HG03064 (cell line): ENCODE measurements around the gene LSM11.

ENCODE experiments used
- ATAC-seq: cut with Tn5 transposase; IDR thresholded peaks from one replicate; pipeline ENCODE4 v1.9.1; 2021; ENCODE audit warnings: low read depth; ENCODE audit not compliant: unreplicated experiment

LSM11 gene

DNA sequence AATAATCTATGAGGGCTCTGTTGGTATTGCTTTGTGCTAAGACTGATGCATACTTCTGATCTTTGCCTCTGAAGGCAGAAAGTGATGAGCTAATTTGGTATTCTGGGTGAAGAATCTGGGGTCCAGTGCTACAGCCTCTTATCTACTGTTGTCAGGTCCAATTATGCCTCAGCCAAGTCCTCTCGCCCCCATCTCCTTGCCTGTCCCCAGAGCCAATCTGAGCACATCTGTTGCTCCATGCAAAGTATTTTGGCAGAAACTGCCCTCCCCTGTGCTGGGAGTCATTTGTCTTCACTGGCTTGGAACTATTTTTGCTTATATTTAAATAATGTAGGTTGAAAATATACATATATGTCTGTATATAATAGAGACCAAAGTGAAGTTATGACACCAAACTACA, 23.4 kb downstream of the LSM11 start:
- no peak for ATAC-seq

DNA sequence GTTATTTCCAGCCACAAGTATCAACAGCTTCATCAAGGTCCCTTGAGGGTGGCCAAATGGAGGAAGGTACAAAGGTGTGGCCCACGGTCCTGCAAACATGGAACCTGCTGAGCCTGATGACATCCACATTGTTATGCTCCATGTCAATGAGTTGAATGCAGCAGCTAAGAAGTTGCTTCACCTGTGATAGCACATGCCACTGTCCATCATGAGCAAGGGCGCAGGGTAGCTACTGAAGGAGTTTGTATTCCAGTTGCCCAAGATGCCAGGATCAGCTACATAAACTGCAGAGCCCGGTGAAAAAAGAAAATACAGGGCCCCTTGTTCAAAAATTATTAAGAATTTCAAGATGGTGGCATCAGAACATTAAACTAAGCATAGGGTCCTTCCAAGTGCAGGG, 24.2 kb downstream of the LSM11 start:
- ATAC-seq: no peak

DNA sequence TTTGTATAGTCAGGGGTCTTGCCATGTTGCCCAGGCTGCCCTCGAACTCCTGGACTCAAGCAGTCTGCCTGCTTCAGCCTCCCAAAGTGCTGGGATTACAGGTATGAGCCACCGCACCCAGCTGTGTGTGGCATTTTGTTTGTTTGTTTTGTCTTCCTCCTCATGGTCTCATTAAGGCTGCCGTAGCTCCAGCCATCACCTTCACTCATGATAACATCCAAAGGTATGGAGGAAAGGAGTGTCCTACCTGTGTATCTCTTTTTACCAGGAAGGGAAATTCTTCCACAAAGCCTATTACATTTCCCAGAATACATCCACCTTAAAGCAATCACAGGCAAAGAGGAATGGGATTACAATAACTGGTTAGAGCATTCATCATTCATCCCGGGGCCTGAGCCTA, 27.2 kb downstream of the LSM11 start:
- ATAC-seq: no peak

DNA sequence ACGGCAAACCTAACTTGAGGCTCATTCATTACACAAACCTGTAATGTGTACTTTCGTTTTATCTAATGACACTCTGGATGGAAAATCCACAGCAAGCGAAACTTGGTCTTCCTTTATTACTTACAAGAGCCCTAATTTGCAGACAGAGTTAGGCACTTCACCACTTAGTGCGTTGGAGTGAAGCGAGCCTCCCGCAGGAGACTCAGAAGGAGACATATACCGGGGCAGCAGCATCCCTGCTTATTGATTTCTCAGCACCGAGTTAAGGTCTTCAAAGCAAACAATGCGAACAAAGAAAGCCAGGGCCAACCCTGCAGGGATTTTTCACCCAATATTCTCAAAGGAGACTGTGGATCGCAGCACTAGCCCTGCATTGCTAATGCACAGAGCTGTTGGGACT, 28.6 kb downstream of the LSM11 start:
- no peak for ATAC-seq

DNA sequence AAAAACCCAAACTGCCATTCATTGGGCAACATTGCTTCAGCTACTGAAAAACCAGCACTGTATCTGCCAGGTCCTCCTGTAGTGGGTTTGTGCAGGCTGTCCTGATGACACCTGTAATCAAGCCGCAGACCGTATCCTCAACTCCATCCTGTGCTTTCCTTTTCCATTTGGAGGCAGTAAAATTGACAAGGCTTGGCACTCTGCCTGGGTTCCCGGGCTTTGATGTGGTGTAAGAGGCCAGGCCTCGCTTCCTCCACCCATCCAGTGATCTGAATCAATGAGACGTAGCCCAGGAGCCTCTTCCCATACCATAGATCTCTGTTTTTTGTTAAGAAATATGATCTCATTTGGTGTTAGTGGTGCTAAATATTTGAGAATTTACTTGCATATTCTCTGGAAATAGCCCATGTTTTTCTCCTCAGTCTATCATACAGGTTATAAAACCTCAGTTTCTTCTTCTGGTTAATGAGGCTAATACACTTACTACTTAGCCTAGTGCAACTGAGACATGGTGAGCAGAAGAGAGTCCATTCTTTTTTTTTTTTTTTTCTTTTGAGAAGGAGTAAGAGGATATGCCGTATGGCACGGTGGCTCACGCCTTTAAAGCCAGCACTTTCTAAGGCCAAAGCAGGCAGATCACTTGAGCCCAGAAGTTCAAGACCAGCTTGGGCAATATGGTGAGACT, 34.8 kb downstream of the LSM11 start:
- ATAC-seq: no peak

DNA sequence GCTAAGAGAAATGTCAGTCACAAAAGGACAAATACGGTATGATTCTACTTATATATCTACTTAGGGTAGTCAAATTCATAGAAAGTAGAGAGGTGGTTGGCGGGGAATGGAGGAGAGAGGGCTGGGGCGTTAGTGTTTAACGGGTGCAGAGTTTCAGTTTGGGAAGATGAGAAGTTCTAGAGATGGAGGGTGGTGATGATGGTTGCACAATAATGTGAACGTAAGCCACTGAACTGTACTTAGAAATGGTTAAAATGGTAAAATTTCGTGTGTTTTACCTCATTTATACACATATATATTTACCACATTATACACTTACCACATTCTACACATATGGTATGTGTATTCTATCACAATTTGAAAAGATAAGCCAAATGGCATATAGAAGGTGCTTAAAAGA, 35.7 kb downstream of the LSM11 start:
- no peak for ATAC-seq

DNA sequence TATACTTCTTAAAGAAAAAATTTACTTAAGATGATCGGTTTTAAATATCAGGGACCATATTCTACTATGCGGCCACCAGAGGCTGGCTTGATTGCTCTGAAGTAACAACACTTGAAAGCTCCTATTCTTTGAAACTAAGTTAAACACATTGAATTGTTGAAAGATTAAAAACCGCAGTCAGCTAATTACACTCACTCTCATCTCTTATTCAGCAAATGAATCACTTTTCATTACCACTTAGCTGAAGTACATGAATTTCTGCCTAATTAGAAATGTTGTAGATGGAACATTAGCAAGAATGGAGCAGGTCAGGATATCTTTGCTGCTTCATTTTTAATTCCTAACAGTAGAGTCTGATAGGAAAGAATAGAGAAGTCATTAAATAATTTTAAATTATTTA, 42.3 kb downstream of the LSM11 start:
- no peak for ATAC-seq

DNA sequence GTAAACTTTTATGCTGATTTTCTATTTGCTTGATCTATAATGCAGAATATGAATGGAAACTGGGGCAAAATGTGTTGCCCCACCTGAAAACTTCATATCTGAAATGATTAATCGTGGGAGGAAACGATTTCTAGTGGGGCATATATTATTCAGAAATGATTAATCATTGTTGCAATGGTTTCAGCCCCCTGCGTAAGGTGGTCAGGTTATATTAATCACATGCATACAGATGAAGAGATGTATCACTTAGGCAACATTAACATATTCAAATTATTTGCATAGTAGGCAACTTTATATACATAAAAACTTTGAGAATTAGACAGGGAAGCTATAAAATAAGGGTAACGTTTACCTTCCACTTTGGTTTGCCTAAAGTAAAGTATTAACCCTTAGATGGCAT, 49.8 kb downstream of the LSM11 start:
- no peak for ATAC-seq

DNA sequence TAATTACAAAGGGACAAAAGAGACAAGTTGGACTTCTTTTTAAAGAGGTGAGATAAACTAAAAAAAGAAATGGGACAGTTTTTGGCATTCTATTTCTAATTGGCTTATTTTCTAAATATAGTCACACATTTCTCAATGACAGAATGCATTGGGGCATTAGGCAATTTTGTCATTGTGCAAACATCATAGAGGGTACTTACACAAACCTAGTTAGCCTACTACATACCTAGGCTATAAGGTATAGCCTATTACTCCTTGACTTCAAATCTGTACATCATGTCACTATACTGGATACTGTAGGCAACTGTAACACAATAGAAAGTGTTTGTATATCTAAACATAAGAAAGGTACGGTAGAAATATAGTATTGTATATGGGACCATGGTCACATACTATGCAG, 56.1 kb downstream of the LSM11 start:
- no peak for ATAC-seq

DNA sequence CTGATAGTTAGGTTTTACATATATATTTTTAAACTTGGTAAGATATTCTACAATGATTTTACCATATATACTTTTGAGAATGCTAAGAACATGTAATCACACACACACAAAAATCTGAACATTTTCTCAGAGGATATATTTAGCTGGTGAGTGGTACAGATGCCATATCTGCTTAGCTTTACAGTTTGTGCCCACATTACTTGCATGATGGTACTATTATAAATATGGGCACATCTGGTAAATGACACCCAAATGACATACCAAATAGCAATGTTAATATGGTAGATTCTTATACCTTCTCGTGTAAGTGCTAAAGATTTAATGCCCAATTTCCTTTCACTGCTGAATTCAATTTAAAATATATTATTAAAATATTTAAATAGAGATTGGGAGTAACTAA, 56.6 kb downstream of the LSM11 start:
- ATAC-seq: no peak

DNA sequence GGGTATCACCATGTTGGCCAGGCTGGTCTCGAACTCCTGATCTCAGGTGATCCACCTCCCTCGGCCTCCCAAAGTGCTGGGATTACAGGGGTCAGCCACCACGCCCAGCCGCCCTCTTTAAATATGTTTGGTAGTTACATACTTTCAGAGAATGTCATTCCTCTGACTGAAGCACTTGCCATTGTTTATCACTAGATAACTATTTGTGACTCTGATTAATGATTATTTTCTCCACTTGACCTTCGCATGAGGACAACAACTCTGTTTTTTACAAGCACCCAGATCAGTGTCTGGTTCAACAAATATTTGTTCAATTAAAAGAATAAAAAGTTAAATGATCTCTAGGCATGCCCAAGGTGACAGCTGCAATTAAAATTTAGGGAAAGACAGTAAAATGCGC, 59.2 kb downstream of the LSM11 start:
- no peak for ATAC-seq

DNA sequence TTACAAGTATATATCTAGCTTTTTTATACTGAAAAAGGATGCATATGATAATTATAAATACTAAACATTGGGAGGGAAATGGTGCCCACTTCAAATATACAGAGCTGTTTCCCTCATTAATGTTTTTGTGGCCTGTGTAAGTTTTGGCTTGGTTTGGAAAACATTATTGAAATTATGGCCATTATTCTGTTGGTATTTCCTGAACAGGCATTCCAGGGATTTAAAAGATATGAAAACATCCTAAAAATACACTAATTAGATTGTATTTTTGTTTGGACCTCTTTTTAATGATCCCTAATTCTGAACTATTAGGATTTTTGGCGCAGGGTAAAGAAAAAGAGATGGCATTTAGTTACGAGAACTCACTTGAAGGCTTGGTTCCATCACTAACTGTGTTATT, 64.5 kb downstream of the LSM11 start:
- ATAC-seq: no peak
